GM20431 (cell line): ENCODE measurements around the gene FZD10.

Source experiments
- in situ Hi-C: fragments of 300-500 bp; cut with MseI, MboI; formaldehyde crosslinking; loops from one replicate; pipeline ENCODE4 v1.15.0; 2020; ENCODE audit warnings: low sequenced_read_pairs; ENCODE audit not compliant: unreplicated experiment

Gene FZD10

DNA sequence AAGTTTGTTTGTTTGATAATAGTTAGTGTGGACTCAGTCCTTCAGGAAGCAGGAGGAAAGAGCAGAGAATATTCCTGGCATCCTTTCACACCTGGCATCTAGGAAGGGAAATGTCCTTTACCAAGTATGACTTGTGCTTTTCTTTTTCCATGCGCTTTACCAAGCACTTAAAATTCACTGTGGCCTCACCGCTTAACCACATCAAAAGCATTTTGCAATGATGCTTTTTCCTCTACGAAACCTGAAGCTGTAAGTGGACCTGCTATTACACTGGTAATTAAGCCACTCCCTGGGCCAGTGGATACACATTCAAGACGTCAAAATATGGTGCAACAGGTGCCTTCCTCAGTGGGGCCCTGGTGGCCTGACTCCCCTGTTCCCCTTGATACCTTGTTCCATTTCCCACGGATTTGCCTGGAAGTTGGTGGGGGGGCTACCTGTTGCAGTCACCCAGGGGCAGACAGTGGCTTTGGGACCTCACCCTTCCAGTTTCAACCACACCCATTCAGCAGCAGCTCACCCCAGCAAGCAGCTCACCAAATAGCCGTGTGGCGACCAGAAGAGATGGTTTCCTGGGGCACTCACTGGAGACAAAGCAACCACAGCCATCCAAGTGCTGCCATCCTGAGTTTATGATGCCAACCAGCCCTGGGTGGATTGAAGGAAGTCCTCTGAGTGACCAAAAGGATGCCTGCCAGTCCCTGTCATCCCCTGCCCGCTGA is 14.2 kb upstream of the FZD10 start:
- in situ Hi-C loops = no loop called here

GRCh38 chr12:130151846-130152245 is 10.4 kb upstream of the FZD10 start:
- in situ Hi-C loops = no loop called here

DNA sequence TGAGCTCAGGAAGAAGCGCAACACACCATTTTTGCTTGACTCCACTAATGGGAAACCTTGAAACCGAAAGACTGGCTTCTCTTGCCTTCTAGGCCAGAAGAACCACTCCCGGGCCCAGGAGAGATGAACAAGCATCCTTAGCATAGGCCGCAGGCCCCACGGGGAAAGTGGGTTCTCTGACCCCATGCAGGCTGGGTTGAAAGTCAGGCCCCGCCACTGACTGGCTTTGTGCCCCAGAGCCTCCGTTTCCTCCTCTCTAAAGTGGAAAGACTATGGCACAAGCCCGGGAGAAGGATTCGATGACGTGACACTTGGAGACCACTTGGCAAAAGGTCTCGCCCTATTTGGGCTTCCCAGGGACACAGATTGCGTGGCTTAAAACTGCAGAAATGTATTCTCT is 9.9 kb upstream of the FZD10 start:
- in situ Hi-C loops = no loop called here

- in situ Hi-C loops = no loop called here
These were observed 8.5 kb upstream of the FZD10 start for GRCh38 chr12:130153803-130154202.

- in situ Hi-C loops = no loop called here
These were observed 7.8 kb upstream of the FZD10 start for GRCh38 chr12:130154276-130155070.

DNA sequence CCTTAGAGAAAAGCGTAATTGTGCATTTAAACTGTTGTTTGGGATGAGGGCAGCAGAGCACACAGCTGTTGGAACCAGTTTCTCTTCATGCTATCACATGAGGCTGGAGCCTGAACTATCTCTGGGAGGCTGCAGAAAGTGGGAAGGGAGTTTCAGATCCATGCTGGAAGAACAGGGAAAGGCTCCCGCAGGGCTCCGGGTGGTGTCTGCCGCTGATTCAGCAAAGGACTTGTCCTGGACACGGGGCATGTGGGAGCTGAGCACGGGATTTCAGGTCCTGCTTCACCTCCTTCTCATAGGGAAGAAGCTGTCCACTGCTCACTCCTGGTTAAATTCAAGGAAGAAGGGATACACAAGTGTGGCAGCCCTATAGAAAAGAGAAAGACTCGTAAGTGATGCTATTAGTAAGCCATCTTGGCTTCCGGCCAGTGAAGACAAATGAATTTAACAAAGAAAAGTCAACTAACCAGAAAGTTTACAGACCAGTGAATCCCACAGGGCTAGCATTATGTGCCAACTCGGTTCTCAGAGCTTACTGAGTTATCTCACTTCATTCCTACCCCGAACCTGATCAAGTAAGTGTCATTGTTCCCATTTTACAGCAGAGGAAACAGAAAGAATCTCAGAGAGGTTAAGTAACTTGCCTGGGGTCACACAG is 6.7 kb upstream of the FZD10 start:
- in situ Hi-C loops = no loop called here

DNA sequence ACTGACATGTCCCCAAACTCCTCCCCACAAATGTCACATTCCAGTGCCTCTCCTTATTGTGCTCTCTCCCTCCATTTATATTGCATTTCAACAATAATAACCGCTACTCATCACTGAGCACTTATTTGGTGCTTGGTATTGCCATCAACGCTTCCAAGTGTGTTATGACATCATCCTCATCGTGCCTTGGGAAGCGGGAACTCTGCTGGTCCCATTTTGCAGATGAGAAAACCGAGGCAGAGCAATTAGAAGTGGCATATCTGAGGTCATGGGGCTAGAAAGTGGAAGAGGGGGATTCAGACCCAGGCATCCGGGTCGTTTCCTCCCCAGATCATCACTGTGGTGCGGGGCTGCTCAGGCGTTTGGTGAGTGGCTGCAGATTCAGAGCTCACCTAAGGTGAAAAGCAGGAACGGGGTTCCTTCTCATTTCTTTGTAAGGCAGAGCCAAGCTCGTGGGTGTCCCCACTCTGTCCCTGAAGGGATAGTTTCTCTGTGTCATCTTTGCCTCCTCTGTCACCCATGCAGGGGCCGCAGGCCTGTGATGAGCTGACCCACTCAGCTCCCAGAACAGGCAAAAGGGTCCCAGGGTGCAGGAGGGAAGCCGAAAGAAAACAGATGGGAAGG is 5.5 kb upstream of the FZD10 start:
- in situ Hi-C loops = no loop called here

DNA sequence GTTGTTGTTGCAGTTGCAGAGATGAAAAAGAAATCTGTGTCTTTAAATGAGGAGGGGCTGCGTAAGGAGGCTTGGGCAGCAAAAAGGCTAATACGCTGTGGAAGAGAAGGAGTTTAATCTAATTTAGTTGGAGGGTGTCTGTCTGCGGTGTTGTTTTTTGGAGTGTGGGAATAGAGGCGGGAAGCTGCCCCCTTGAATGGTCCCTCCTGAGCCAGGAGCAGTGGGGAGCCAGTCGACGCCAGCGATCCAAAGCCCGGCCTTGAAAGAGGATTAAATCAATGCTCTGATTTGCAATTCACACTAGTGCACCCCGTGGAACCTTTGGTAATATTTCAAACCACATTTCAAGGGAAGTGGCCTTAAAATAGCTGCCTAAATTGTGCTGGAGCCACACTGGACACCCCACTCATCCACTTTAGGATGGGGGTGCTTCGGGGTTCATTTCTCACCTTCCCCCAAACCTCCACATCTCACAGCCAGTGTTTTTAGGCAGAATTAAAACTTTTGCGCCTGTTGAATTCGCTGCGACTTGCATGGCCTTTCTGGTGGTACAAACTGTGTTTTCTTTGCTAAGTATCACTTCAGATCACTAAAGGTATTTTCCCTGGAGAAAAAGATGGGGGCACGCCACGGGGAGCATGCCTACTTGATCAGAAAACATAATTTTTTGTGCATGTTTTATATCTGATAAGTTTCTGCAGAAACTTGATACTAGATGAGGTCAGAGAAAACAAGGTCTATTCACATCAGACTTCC is 4.1 kb upstream of the FZD10 start:
- in situ Hi-C loops = no loop called here

DNA sequence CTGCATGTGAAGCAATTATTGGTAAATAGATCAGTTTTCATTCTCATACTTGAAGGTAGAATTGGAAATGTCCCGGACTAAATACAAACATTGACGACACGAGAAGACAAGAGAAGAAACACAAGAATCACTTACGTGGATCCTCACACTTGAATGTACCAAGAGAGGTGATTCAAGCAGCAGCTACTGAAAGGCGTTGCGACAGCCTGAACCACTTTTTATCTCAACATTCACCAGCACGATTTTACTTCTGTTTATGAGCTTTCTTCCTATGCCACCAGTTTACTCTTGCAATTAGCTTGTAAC is 3.6 kb upstream of the FZD10 start:
- in situ Hi-C loops = no loop called here

DNA sequence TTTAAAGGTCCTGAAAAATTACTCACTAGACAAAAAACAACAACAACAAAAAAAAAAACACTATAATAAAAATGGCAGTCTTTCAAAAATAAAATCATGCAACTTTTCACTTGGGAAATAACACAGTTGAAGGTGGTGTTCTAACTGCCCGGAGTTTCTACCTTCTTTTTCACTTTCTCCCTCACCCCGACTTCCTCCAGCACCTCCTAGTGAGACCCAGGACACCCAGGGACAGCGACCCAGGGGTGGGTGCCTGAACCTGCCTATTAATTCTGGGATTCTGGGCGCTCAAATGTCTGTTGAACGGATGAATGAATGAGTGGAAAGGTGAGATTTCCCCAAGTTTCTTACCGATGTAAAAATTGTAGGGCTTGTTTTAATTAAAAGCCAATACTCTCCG is 2.0 kb upstream of the FZD10 start:
- in situ Hi-C loops = no loop called here

GRCh38 chr12:130160711-130161231 is 1.5 kb upstream of the FZD10 start:
- in situ Hi-C loops = no loop called here

- in situ Hi-C loops = no loop called here
These were observed 712 bp upstream of the FZD10 start for GRCh38 chr12:130161261-130162243.

DNA sequence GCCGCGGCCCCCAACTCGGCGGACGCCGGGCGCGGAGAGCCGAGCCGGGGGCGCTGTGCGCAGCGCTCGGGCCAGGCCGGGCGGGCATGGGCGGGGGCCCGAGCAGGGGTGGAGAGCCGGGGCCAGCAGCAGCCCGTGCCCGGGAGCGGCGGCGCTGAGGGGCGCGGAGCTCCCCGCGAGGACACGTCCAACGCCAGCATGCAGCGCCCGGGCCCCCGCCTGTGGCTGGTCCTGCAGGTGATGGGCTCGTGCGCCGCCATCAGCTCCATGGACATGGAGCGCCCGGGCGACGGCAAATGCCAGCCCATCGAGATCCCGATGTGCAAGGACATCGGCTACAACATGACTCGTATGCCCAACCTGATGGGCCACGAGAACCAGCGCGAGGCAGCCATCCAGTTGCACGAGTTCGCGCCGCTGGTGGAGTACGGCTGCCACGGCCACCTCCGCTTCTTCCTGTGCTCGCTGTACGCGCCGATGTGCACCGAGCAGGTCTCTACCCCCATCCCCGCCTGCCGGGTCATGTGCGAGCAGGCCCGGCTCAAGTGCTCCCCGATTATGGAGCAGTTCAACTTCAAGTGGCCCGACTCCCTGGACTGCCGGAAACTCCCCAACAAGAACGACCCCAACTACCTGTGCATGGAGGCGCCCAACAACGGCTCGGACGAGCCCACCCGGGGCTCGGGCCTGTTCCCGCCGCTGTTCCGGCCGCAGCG is 639 bp downstream of the FZD10 start:
- in situ Hi-C loops = no loop called here

DNA sequence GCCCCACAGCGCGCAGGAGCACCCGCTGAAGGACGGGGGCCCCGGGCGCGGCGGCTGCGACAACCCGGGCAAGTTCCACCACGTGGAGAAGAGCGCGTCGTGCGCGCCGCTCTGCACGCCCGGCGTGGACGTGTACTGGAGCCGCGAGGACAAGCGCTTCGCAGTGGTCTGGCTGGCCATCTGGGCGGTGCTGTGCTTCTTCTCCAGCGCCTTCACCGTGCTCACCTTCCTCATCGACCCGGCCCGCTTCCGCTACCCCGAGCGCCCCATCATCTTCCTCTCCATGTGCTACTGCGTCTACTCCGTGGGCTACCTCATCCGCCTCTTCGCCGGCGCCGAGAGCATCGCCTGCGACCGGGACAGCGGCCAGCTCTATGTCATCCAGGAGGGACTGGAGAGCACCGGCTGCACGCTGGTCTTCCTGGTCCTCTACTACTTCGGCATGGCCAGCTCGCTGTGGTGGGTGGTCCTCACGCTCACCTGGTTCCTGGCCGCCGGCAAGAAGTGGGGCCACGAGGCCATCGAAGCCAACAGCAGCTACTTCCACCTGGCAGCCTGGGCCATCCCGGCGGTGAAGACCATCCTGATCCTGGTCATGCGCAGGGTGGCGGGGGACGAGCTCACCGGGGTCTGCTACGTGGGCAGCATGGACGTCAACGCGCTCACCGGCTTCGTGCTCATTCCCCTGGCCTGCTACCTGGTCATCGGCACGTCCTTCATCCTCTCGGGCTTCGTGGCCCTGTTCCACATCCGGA is 1.4 kb downstream of the FZD10 start:
- in situ Hi-C loops = no loop called here

- in situ Hi-C loops = no loop called here
These were observed 1.9 kb downstream of the FZD10 start for GRCh38 chr12:130164216-130164542.

DNA sequence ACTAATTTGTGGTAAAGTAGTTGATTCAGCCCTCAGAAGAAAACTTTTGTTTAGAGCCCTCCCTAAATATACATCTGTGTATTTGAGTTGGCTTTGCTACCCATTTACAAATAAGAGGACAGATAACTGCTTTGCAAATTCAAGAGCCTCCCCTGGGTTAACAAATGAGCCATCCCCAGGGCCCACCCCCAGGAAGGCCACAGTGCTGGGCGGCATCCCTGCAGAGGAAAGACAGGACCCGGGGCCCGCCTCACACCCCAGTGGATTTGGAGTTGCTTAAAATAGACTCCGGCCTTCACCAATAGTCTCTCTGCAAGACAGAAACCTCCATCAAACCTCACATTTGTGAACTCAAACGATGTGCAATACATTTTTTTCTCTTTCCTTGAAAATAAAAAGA is 2.7 kb downstream of the FZD10 start:
- in situ Hi-C loops = no loop called here

- in situ Hi-C loops = no loop called here
These were observed 4.0 kb downstream of the FZD10 start for GRCh38 chr12:130166306-130166705.

- in situ Hi-C loops = no loop called here
These were observed 5.3 kb downstream of the FZD10 start for GRCh38 chr12:130167537-130167936.
